IPS DF 19.7 (cell line): Measurements from ENCODE around the gene TIGD6.
"Not testable (repeated sequence)": the region's sequence is repeated elsewhere in the genome, so short reads cannot be mapped to it uniquely, and the experiment has no call there.

Experiments
- DNase-seq: peaks from one replicate; pipeline ENCODE4 v3.0.0-alpha.2; 2013; ENCODE audit warnings: low read depth, low spot score

The TIGD6 gene

GRCh38 chr5:150000256-150000989, at the start of gene TIGD6, which contains the start of gene HMGXB3:
TSS of gene TIGD6 (minus strand) at chr5:150000654. CDS start at chr5:149996348, 4,306 bp downstream.
TSS of gene HMGXB3 (plus strand) at chr5:150000739. CDS start at chr5:150004853, 4,114 bp downstream.
- DNase-seq = peak; percentile 91

GRCh38 chr5:150046031-150046430, 45.6 kb upstream of the TIGD6 start:
- DNase-seq = no peak

GRCh38 chr5:150045549-150045948, 45.1 kb upstream of the TIGD6 start:
- no peak for DNase-seq

DNA sequence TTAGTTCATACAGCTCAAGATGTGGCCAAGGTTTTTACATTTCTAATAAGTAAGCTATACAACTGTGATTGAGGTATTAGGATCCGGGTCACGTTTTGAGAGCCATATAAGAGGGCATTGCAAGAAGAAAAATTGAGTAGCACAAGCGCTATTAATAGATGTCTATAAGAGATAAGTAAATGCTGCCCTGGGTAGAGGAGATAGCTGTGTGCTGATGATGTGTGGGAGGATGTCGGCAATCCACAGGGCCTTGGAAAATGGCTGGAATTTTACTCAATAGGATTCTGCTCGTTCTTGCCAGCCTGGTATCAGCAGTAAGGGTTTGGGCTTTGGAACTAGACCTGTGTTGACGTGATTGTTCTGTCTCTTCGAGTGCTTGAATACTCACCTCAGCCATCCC, 44.3 kb upstream of the TIGD6 start:
- DNase-seq = no peak

DNA sequence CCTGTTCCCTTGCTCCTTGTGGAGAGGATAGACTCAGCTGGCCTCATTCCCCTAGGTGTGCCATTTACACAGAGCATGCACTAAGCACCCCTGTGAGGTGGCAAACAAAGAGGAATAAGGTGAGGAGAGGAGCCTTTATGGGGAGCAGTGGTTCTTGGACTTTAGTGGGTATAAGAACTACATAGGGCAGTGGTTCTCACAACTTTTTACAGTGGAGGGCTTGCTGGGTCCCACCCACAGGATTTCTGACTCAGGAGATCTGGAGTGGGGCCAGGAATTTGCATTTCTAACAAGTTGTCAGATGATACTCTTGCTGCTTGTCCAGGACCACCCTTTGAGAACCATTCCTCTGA, 43.9 kb upstream of the TIGD6 start:
- DNase-seq = no peak

DNA sequence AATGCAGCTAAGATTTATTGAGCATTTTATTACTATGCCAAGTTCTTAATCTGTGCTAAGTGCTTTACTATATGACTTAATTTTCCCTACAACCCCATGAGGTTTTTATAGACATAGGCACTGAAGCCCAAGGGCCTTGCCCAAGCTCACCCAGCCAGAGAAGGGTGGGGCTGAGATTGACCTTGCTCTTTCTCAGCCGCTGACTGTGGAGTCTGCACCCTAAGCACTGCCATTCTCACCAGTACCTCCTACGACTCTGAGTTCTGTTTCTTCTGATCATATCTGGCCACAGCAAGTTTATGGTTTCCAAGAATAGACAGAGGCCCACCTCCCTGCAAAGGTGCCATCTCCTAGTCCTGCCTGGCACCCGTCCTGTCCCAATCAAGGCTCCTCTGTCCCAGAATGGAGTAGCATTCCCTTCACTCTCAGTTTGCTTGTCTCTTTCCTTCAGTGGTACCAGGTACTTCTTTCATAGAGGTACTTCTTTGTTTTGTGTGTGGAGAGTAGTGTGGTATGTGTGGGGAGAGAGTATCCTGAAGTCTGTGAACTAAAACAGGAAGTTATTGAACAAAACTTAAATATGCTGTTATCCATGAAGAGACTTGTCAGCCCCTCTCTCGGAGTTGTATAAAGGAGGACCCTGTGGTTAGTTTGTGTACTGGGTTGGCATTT, 43.3 kb upstream of the TIGD6 start:
- no peak for DNase-seq

DNA sequence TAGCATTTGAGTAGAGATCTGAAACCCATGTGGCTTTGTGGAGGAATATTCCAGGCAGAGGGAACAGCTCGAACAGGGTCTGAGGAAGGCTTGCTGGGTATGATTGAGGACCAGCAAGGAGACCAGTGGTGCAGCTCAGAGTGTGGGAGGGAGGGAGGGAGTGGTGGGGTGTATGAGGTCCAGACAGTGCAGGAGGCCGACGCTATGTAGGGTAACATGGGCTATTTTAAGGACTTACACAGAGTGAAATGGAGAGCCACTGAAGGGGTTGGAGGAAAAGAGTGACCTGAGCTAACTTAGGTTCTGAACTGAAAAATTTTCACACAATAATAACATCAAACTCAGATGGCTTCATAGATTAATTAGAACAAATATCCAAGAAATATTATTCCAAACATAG, 42.0 kb upstream of the TIGD6 start:
- no peak for DNase-seq

GRCh38 chr5:150038547-150038946, 38.1 kb upstream of the TIGD6 start:
- DNase-seq = no peak

DNA sequence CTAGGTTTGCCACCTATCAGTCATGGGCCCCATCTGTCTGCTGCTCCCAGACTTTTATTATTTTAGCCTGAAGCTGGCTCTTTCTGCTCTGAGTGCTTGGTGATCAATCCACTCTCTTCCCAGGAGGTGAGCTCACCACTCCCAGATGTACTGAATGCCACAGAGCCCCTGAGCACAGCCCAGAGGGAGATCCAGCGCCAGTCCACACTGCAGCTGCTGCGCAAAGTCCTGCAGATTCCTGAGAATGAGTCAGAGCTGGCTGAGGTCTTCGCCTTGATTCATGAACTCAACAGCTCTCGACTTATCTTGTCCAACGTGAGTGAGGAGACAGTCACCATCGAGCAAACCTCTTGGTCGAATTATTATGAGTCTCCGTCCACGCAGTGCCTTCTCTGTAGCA, 36.1 kb upstream of the TIGD6 start:
- DNase-seq = no peak

GRCh38 chr5:150035139-150035895, 34.9 kb upstream of the TIGD6 start:
- DNase-seq = no peak

DNA sequence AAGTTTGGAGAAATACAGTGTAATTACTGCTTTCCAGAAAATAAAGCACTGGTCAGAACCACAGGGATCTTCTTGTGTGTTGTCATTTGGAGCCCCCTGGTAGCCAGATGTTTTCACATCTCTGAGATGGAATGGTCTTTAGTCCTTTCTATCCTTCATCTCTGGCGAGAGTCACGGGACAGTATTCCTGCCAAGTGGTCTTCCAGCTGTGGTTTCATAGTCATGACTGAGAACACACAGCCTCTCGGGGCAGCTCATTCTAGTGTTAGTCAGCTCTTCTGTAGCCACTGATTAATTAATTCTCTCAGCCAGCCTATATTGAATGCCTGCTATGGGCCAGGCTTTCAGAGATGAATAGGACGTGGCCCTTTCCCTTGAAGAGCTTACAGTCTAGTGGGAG, 34.2 kb upstream of the TIGD6 start:
- no peak for DNase-seq

GRCh38 chr5:150033334-150033733, 32.9 kb upstream of the TIGD6 start:
- no peak for DNase-seq

- DNase-seq = not testable (repeated sequence)
Measured at GRCh38 chr5:150028047-150028446, 27.6 kb upstream of the TIGD6 start.

DNA sequence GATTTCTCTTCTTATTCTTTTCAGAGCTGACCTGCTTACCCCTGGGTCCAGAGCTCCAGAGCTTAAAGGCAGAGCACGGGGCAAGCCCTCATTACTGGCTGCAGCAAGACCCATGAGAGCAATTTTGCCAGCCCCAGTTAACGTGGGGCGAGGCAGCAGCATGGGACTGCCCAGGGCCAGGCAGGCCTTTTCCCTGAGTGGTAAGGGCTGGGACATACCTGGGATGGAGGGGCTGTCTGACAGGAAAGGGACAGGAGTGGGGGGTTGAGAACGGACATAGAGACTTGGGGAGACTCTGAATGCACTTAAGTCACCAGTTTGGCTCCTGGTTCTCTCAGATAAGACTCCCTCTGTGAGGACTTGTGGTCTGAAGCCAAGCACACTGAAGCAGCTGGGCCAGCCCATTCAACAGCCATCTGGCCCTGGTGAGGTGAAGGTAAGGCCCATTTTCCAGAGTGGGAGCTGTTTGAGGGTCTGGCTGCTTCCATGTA, 26.3 kb upstream of the TIGD6 start:
- DNase-seq = no peak

GRCh38 chr5:150024346-150024984, 24.0 kb upstream of the TIGD6 start:
- no peak for DNase-seq

DNA sequence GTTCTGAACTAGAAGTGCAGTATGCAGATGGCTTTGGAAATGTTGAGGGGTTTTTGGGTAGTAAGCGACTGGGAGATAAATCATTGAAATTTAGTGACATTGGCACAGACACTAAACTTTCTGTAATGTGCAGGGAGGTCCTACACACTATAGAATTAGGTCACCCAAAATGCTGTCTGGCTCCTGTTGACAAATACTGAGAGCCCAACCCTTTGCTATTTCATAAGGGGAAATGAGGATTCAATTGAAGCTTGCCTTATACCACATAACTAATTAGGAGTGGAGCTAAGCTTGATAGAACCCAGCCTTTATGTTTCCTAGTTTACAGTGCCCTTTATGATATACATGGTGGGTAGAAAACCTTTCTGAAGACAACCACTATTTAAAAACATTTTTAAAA, 22.7 kb upstream of the TIGD6 start:
- no peak for DNase-seq

GRCh38 chr5:150022681-150023080, 22.2 kb upstream of the TIGD6 start:
- DNase-seq = no peak

DNA sequence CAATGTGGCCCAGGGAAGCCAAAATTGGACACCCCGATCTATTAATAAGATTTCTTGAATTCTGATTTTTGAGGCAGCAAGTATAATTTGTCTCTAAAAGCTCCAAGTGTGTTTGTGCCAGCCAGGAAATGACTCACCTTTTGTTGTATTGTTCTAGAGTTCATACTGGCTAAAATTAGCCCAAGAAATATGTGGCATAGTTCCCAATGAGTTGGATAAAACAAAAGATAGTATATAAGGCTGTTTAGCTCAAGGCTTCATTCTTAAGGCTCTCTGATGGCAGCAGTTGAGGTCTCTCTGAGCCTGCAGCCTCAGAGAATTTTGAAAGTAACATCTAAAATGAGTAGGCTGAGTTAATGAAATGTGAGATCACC, 21.7 kb upstream of the TIGD6 start:
- DNase-seq = no peak

GRCh38 chr5:150021491-150022157, 21.2 kb upstream of the TIGD6 start:
- peak; percentile 52 for DNase-seq

- no peak for DNase-seq
Measured at GRCh38 chr5:150020249-150020648, 19.8 kb upstream of the TIGD6 start.

DNA sequence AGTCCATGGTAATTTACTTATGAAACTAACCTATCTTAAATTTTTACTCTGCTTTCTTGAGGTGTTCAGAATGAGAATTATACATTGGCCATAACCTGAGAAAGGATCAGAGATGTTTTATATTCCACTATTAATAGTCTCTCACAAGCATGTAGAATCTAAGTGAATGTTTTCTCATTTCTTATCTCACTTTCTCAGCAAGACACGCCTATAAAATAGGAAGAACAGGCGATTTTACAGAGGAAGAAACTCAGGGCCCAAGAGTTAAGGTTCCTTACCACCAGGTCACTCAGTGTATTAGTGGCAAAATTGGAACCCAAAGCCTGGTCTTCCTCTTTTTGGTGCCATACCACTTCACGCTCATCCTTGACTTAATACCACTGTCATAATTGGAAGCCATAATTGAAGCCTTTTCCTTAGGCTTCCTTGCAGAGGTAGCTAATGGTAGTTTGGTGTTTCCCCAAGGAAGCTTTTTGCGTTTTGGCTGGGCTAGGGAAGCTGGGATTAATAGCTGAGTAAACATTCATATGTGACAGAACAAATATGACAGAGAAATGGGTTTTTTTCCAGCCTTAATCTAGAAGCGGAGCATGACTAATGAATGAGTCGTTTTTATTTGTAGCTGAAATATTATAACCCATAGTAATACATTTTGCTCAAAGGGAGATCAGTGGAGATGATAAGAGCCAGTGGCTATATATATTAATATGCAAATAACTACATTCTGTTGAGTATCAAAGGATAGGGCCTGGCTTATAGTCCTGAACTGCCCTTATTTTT, 17.0 kb upstream of the TIGD6 start:
- DNase-seq = no peak
